LNCaP clone FGC (cell line): ENCODE results near the gene ANKRD13D.

Experiments used
- DNase-seq: peaks from one replicate; pipeline ENCODE4 v3.0.0-alpha.2; 2011; ENCODE audit warnings: low read depth
- H3K4me3 ChIP-seq: 2 replicates; pipeline ENCODE4 v1.5.1; 2011; ENCODE audit warnings: mild to moderate bottlenecking, low read depth, low read length, control low read depth
- TF ChIP-seq, protein P1 (sequence below): IDR thresholded peaks from 2 replicates; pipeline ENCODE4 v1.5.1; 2012; ENCODE audit warnings: mild to moderate bottlenecking; ENCODE audit not compliant: control insufficient read depth, insufficient read depth; ENCODE audit errors: extremely low read depth

Gene ANKRD13D

DNA sequence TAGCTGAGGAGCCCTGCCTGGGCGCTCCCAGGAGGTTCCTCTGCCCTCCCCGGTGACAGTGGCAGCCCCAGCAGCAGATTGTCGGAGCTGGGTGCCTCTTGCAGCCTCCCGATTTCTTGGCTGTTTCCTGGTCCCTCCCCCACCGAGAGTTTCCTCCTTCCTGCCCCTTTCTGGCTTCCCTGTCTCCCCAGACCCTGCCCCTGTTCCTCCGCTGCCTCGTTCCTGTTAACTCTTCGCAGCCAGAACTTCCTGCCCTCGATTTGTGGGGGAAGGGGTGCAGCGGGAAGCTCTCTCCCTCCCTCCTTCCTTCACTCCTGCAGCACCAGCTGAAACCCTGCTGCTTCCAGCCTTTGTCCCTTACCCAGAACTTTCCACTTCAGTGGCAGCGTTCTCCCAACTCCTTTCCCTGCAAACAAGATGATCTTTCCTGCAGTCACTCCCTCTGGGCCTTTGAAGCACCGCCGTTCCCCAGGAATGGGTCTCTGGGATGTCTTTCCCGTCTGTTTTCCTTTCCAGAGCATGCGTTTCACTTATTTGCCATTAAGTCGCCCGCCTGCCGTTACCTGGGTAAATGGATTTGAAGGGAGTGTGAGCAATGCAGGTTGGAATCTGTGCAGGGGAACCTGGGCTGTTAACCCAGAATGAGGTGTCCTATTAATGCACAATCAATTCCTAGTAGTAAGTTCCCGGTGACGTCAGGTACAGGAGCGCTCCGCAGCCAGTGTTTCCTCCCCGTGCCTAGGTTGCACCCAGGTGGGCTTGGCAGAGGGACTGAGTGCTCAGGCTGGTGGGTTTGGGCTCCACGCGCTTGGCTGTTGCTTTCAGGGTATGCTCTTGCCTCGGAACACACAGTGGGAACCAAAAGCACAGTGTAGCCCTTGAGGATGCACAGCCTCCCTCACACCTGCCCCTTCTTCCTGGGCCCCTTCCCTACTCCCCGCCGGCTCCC is 18.6 kb upstream of the ANKRD13D start:
- TF ChIP-seq, protein P1, sequence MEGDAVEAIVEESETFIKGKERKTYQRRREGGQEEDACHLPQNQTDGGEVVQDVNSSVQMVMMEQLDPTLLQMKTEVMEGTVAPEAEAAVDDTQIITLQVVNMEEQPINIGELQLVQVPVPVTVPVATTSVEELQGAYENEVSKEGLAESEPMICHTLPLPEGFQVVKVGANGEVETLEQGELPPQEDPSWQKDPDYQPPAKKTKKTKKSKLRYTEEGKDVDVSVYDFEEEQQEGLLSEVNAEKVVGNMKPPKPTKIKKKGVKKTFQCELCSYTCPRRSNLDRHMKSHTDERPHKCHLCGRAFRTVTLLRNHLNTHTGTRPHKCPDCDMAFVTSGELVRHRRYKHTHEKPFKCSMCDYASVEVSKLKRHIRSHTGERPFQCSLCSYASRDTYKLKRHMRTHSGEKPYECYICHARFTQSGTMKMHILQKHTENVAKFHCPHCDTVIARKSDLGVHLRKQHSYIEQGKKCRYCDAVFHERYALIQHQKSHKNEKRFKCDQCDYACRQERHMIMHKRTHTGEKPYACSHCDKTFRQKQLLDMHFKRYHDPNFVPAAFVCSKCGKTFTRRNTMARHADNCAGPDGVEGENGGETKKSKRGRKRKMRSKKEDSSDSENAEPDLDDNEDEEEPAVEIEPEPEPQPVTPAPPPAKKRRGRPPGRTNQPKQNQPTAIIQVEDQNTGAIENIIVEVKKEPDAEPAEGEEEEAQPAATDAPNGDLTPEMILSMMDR: no peak
- H3K4me3 ChIP-seq: peak overlapping the region; percentile 48
- DNase-seq: no peak

DNA sequence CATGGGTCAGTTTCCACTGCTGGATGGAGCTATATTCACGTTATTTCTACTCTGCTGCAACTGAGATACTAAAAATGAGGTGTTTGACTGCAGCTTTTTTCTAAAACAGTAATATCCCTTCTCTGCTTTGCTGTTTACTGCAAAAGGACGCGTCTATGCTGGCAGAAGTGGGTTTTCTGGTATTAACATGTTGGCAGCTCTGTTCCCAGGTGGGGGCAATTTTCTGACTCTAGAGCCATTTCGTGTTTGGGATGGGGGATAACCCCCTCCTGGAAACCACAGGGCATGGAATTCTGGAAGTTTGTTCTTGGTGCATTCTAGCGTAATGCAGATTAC is 17.9 kb upstream of the ANKRD13D start:
- DNase-seq: no peak
- TF ChIP-seq, protein P1: no peak
- no peak overlapping the region for H3K4me3 ChIP-seq

DNA sequence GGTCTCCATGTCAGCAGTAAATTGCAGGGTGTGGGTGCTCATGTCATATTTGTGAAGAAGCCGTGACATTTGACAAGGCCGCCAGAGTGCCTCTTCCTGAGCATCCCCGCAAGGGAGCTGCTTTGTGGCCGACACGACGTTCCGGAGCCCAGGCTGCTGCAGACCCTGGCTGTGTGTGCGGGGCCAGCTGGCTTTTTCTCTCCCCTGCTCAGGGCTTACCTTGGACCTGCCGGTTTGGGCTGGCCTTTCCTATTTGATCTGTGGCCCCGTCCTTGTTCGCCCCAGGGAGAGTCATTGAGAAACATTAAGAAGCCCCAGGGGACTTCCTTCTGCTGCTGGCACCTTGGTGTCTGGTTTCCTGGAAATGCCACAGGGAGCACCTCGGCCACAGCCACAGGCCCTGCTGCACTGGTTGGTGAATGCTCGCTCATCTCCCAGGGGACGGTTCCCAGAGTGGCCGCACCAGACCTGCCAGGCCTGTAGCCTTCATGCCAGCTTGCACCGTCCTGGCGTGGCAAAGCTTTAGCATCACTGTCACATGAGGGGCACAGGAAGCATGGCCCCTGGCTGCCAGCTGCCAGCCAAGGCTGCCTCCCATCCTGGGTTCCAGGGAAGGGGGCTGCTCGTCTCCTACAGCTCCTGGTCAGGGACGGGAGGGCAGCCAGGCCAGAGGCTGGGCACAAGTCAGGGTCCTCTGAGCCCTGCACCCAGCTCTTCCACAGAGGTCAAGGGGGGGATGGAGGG is 17.4 kb upstream of the ANKRD13D start:
- TF ChIP-seq, protein P1: no peak
- no peak overlapping the region for H3K4me3 ChIP-seq
- no peak for DNase-seq

DNA sequence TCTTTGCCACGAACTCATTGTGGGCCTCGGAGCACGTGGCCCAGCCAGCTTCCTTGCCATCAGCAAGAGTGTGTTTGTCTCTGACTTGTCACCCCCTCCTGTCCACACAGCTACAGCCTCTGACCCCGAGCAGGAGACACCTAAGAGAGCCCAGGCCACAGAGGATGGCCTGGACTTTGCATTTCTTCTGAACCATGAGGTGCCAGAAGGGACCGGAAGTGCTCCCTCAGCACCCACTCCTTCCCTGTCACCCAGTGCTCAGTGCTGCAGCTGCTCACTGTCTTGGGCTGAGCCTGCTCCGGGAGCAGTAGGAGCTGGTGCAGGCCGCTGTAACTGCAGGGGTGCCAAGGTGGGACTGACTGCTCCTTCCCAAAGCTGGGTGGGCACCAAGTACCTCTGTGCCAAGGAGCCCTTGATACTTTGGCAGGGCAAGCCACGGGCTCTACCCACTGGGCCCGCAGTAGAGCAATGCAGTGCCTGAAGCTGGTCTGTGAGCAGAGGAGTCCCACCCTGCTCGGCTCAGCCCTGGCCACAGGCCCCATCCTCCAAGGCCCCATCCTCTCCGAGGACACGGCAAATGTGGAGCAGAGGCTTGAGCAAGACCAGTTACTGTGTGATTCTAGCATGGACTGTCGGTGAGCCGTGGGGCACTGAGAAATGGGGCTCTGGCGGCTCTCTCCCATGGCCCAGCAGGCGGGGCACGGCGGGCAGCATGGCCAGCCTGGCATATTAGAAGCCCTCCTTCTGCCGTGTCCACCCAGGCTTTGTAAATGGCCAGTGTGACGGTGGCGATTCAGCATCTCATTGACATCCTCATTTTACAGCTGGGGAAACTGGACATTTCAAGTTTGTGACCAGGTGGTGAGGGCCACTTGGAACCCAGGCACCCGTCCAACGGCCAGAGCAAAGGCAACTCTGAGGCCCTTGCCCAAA is 16.5 kb upstream of the ANKRD13D start:
- TF ChIP-seq, protein P1: no peak
- no peak overlapping the region for H3K4me3 ChIP-seq
- no peak for DNase-seq

DNA sequence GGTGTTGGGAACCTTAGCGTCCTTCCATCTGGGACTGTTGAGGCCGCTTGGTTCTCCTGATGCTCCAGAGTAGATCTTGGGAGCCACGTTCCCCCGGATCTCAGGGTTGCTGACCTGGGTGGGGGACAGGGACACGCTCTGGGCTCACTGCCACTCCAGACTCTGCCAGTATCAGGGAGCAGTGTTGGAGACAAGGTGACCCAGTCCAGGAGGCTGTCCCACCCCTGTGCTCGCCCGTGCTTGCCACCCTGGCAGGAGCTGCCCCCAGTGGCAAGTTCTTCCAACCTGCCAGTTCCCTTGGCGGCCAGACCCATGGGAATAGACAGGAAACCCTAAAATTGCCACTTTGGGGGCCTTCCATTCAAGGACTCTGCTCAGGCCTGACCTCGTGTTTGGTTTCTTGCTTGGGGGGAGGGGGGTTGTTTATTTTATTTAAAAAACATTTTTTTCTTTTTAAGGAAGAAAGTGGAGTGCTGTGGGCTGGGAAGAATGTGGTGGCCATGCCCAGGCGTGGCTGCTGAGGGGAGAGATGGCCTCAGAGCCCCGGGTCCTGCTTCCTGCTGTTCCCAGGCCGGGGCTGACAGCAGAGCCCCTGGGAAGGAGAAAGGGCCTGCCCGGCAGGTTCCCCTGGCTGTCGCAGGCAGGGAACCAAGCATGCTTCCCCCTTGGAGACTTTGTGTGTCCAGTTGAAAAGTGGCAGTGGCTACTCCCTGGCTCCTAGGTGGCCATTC is 15.7 kb upstream of the ANKRD13D start:
- no peak for DNase-seq
- no peak overlapping the region for H3K4me3 ChIP-seq
- TF ChIP-seq, protein P1: no peak
